Stimulated activated CD8-positive, alpha-beta memory T cell treated with anti-CD3 and anti-CD28 coated beads, Interleukin-12 subunit alpha, Interleukin-12 subunit beta, amount 100 ng/mL, for 4 hours (primary cell): ENCODE data around the gene MAP3K14.

Source experiments
- DNase-seq: peaks from one replicate; pipeline ENCODE4 v3.0.0-alpha.2; 2020; ENCODE audit warnings: low read depth

Gene MAP3K14

DNA sequence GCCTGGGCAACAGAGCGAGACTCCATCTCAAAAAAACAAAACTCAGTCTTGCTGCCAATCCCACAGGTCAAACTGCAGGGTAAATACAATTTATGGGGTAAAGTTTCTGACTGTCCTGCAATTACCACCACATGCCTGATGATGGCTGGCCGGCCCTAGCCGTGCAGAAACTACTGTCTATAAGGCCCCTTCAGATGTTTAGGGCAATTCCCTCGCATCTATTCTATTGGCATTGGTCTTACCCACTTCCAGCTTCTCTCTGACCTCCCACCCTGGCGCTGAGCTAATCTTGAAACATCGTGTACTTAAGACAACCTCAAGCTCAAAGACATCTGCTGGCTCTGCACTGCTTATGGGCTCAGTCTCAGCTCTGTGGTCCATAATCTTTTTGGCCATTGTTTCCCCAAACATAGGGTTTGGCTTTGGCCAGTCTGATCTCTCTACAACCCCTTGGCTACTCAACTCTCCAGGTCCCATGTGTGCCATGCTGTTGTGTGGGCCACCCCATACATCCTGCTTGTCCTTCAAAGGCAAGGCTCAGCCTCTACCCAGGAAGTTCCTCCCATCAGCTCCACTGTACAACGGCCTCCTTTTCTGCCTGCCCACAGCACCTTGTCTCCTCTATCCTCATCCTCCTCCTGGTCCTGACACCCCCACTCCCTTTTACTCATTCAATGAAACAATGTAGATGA is 16.6 kb downstream of the MAP3K14 start:
- no peak for DNase-seq

DNA sequence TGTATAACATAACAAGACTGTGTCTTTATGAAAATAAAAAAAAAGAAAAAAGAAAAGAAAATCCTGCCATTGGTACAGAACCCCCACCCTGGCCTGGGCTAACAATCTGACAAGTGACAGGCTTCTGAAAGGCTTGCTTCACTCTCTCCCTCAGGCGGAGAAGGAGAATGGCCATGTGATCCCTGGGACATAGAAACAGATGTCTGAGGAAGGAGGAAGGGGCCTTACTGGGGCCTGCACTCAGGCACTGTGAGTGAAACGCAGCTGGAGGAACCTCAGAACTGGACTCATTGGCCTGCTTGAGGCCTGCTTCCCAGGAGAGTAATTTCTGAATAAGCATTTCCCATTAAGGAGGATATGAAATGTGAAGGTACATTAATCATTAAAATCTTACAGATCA is 17.5 kb downstream of the MAP3K14 start:
- DNase-seq = no peak

DNA sequence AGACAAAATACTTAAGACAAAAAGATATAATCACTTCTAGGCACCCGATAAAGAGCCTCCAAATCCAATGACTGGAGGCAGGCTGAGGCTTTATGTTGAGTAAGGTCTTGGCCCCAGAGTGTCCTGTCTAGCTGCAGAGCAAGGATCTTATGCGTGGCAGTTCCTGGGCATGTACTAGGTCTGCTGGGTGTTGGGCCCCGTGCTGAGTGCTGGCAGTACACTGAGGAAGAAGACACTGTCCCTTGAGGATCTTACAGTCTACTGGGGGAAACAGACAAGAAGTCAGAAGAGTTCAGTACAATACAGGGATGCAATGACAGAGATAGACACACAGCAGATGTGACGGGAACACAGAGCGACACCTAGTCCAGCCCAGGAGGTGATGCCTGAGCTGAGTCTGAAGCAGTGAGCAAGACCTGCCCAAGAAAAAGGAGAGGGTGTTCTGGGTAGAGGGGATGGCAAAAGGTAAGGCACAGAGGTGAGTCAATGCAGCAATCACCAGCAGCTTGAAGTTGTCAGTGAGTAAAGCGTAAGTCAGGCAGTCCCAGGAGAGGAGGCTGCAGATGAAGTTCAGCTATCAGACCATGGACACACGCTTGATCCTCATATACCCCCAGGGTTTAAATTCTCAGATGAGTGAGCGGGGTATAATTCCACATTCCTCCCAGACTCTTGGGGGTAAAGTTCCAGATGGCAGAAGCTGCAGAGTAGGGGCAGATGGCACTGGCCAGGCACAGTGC is 18.1 kb downstream of the MAP3K14 start:
- DNase-seq = no peak

DNA sequence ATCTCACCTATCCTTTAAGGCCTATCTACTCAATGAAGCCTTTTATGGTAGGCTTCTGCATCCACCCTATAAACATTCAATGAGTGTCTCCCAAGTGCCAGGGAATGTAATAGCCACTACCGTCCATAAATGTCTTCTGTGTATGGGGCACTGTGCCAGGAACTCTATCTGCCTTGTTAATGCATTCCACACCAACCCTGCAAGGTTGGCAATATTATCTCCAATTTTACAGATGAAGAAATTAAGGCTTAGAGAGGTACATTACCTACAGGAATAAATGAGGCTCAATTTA is 20.0 kb downstream of the MAP3K14 start:
- DNase-seq = no peak

DNA sequence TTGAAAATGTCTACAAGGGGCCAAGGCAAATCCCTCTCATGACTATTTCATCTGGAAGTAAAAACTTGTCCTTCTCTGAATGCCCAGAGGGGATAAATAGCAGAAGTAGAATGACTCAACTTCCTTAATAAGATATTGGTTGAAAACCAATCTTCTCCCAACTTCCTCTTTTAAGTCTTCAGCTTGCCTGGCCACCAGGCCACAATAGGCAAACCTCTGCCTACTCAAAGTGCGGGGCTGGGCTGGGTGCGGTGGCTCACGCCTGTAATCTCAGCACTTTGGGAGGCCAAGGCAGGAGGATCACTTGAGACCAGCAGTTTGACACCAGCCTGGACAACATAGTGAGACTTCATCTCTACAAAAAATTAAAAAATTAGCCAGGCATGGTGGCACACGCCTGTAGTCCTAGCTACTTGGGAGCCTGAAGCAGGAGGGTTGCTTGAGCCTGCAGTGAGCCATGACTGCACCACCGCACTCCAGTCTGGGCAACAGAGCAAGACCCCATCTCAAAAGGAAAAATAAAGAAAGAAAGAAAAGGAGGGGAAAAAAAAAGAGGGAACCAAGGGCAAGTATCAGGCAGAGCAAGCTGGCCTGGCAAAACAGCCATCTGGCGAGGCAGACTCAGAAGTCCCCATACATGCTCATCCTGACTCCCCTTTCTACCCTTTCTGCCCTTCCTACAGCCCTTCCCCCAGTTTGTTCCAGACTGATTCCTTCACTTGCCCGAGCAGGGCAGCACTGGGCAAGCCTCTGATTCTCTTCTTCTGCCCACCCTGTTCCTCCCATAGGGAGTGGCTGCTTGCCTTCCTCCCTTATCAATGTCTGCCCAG is 20.6 kb downstream of the MAP3K14 start:
- DNase-seq = no peak

DNA sequence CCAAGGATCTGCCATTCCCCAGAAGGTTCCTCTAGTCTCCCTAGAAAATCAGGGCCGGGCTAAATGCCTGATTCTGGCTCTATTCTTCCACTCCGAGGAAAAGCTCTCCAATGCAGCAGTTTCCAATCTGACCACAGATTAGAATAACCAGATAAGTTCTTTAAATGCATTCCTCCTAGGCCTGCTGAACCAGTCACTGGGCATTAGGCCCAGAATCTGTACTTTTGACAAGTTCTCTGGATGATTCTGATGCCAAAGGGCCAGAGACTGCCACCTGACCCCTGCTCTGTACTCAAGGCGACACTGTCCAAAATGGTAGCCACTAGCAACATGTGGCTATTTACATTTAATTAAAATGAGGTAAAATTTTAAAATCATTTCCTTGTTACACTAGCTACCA is 22.3 kb downstream of the MAP3K14 start:
- DNase-seq = no peak

DNA sequence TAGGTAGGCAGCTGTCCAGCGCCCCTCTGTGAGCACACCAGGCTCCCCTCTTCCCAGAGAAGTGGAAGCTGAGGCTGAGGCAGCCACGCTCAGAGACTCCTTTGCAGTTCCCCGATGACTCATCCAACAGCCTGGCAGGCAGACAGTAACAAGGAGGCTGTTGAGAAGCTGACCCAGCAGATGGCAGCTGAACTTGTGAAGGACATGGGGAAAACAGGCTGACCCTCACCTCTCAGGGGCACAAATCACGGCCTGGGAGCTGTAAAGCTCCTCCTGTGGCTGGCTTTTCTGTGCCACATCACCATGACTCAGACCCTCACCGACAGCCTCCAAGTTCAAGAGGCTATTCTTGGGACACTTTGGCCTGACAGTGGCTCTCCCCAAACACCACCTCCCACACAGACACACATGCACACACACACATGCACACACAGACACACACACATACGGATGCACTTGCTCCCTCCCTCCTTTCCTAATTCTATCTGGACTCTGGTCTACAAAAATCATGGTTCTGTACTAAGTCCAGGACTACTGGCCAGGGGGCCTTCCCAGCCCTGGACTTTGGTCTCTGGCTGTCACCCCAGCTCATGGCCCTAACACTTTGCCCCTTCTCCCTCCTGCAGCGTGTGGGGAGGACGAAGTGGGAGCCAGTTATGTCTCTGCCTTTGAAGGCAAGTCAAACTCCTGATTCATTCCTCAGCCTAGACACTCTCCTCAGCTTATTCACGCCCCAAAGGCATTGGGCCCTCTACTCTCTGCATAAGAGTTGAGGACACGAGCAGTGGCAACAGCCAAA is 23.2 kb downstream of the MAP3K14 start:
- no peak for DNase-seq

DNA sequence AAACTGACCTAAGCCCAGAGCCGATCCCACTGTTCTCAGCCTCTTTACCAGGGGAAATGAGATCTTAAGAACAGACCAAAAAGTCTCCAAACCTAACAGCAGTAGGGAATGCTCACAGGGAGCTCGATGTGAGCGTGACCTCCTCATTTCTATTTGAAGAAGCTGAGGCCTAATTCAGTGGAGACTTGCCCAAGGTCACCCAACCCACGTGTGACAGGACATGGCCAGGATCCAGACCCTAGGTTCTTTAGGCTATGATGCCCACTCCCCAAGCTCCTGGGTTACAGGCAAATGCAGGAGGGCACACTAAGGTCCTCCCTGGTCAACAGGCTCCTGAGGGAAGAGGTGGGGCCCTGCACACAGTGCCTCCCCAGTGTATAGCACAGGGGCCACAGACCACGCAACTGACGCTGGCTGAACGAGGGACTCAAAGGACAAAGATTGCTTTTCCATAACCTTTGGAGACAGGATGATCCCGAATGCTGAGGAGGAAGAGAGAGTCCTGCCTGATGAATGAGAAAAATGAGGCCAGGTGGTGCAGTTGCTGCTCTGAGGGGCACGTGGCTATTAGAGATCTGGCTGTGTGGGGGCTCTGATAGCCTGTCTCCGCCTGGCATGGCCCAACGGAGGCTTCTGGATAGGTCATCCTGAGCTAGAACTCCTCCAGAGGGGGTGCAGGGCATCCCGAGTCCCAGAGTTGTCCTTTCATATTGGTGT is 24.0 kb downstream of the MAP3K14 start:
- DNase-seq = no peak

DNA sequence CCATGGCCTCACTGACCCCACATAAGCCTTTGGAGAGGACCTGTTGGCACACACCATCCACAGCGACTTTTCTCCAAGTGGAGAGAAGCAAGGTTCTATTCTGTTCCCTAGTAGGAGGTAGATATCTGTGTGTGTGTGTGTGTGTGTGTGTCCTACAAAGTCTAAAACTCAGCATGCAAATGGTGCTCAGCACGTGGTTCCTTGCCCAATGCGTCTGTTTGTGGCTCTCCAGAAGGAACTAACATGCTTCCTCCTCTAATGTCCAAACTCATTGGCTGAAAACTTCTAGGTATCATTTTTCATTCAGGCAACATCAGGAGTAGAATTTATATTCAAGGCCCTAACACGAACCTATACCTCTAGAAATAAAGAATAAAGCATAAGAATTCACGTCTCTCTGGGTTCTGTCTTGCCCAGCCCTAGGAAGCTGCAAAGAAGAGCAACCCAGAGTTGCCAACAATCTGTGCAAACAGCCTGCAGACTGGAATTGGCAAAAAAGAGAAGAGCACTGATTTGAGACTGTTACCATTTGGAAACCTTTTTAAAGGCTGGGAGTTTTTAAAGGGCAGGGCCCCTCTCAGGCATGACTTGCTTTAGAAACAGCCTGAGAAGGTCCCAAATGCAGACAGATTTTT is 25.5 kb downstream of the MAP3K14 start:
- no peak for DNase-seq

DNA sequence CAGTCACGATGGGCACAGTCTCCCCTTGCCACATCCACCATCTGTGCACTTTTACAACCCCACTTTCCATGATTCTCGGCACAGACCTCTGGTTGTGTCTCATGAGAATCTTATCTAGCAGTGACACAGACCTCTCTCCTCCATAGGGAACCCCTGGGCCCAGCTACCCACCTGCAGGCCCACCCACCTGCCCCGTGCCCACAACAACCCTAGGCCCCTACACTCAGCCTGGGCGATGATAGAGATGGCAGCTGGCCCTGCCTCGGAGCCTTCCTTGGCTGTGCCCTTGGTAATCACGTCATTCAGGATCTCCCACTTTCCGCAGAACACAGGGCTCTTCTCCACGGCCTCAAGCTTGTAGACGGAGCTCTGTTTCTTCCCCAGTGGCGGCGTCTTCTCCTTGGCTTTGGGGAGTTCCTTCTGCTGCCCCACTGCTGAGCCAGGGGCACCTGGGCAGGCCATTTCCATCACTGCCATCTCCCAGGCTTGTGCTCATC is 26.5 kb downstream of the MAP3K14 start:
- DNase-seq = no peak

DNA sequence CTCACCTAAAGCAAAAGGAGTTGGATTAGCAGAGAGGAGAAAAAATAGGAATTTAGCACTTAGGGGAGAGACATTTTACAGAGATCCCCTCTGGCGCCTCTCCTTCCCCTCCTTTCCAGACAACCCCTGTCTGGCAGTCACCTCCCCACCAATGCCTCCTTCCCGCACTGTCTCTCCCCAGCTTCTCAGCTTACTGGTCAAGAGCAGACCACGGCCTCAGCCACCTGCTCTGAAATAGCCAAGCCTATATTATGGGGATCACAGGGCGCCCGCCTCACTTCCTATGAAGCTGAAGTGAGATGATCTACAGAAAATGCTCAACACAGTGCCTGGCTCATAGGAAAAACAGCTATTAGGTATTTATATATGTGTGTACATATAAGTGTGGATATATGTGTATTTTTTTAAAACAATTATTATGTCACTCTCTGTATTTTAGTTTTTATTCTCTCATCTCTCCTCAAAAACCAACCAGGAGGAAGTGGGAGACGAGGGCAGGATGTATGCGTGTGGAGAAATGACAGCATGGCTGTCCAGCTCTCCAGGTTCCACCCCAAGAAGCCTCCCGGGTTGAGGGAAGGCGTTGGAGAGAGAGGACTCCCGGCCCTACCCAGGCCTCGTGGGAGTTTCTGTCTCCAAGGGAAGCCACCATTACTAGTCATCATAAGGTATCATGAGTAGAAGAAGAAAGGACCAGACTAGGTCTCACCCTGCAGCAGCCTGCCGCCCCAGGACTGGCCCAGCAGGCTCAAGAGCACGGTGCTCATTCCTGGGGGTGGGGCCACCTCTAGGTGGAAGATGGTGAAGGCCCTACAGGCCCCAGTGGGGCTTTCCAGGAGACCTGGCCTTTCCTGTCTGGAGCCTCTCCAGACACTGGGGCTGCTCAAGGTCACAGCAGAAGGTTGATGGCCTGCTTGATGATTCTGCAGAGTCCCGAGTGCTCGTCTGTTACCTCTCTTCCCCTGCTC is 27.2 kb downstream of the MAP3K14 start:
- DNase-seq = no peak

DNA sequence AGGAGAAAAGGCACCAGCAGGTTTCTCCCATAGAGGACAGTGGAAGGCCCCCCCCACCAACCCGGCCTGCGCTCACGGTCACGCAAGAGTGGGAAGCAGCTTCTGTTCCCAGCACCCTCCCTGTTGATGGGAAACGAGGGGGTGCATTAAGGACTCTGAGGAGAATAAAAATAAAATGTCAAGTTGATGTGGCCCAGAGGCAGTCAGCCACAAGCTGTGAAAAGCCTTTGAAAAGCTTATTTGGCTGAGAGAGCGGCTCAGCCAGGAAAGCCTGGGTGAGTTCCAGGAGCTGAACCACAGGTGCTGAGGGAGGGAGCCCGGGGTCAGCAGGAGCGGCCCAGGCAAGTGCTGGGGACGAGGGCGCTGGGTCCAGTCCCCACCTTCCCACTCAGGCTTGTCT is 28.0 kb downstream of the MAP3K14 start:
- no peak for DNase-seq

DNA sequence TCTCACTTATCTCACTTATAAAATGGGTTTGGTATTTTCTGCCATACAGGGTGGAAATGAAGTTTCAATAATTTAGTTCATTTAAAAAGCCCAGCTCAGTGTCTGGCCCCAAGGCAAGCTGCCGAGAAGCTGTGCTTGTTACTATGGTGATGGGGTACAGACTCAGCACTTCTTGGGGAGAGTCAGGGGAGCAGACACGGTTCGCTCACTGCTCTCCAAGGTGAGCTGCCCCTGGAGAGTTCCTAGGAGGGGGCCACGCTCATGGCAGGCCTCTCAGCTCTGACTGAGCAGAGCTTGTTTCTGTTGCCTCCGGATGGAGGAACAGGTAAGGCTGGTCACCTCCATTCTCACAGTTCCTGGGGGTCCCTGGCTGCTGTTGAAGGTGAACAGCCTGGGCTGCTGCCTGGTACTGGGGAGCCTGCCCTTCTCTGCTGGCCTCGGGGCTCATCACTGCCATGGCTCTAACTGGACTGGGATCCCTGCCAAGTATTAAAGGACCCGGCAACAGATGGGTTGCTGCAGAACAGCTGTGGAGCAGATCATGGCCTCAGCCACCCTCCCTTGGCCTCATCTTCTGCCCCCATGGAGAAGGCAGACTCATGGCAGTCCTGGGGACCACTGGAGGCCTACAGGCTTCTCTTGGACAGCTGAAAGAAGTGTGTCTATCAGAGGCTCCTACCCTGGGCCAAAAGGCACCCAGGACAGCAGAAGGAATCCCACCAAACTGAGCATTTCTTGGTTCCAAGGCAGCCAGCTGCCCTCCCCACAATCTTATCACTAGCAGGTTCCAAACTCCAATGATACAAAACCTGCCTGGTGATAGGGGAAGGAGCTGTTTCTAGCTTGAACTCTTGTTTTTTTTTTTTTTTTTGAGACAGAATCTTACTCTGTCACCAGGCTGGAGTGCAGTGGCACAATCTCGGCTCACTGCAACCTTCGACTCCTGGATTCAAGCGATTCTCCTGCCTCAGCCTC is 29.0 kb downstream of the MAP3K14 start:
- no peak for DNase-seq

DNA sequence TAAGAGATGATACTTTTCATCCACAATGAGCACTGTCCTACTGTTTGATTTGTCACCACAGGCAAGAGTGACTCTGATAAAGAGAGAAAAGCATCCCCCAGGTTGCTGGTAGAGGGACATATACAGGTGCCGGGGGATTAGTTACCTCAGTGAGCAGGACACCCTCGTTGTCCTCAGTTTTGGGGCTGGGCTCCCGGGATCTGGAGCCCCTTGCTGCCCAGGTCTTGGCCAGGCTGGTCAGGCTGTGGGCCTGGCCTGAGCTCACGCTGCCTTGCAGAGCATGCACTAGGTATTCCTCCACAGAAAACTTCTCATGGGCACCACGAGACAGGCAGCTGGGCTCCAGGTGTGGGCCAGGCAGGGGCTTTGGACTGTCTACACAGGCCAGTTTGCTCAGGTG is 30.5 kb downstream of the MAP3K14 start:
- DNase-seq = no peak

DNA sequence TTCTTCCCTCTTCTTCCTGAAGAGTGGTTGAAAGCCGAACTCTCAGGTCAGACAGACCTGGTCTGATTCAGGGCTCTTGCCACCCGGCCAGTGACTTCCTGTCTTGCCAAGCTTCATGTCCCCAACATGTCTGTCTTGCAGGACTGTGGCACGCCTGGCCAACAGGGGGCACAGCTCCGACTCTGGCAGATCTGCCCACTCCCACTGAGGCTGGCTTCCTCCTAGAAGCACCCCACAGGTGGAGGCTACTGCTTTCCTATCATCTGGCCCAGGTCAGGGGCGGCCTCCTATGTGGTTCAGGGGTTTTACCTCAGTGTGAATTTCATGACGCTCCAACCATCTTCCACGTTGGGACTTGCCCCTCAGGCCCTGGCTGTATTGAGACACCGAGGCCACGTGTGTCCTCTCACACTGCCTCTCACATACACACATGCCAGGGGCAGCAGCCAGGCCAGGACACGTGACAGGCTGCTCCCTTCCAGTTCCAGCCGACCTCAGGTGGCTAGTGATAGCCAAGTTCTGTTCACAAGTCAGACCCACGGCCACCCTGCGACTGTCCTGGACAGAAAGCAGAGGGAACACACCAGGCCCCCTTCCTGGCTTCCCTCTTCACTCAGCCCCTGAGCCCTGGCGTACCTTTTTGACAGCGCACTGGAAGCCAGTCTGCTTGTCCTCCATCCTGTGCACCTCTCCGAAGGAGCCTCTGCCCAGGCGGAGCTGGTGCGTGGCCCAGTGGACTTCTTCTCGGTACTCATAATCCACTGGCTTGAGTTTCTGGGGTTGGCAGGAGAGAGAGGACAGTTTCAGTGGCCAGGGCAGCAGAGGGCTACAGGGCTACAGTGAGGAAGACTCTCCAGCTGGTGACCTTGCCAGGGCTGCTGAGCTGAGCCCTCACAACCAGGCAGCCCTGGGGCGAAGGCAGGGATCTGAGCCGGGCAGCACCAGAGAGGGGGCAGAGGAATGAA is 32.4 kb downstream of the MAP3K14 start:
- no peak for DNase-seq

DNA sequence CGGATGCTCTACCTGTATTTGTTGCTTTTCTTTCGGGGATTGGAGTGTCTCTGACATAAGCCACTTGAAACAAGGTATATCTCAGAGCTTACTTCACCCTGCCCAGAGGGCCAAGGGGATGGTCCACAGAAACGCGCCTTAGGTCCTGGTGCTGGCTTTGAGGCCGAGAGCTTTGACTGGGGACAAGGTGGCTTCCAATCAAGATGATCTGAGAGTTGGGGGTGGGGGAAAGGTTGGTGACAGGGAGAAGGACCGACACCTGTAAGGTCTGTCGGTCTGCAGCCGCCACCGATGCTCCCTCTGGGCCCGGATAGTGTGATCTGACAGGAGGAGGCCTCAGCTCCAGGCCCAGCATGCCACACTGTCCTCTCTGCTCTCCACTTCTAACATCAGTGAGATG is 33.1 kb downstream of the MAP3K14 start:
- DNase-seq = no peak
